ENCODE results near the gene SLC7A1.
A peak's percentile ranks its signal among the peaks of the same experiment; 100 is the strongest.

SLC7A1 gene

DNA sequence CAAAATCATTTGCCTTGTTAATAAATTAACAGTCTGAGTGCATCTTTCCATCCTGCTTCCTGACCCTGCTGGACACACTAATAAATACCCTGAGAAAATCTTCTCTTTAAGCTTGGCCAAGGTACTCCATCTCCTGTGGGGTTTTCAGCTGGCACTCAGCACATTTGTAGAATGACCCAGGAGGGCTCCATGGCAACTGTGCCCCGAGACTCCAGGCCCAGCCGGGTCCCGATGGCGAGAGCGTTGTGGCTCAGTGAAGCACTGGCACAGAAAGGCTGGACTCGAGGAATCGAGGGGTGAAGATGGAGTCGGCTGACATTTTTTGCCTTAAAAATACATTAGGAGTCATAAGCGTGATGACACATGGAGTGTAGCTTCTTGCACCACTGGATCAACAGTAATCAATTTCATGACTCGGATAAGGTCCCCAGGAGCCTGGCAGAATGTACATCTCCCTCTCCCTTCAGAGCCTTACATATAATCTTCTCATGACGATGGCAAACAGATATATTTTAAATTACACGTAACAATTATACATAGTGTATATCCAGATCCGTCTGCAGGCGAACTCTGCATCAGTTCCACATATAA is 85.4 kb downstream of the SLC7A1 start:
- DNase-seq (ENCODE audit: low spot score): no peak

DNA sequence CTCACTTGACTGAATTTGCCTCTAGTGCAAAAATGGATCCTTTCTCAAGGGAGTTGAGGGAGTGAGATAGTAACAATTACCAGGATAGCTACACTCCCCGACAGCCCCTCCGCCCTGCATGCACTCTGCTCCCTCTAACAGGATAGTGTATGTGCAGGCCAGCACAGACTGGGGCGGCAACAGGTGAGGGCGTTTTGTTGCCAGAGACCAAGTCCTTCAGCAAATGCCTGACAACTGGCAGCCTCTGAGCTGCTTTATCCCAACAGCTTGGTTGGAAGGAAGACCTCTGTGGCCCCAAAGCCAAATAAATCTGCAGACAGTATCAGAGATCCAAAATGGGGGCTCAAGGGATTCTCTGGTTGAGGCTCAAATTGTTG is 86.6 kb downstream of the SLC7A1 start:
- no peak for DNase-seq (ENCODE audit: low spot score)

DNA sequence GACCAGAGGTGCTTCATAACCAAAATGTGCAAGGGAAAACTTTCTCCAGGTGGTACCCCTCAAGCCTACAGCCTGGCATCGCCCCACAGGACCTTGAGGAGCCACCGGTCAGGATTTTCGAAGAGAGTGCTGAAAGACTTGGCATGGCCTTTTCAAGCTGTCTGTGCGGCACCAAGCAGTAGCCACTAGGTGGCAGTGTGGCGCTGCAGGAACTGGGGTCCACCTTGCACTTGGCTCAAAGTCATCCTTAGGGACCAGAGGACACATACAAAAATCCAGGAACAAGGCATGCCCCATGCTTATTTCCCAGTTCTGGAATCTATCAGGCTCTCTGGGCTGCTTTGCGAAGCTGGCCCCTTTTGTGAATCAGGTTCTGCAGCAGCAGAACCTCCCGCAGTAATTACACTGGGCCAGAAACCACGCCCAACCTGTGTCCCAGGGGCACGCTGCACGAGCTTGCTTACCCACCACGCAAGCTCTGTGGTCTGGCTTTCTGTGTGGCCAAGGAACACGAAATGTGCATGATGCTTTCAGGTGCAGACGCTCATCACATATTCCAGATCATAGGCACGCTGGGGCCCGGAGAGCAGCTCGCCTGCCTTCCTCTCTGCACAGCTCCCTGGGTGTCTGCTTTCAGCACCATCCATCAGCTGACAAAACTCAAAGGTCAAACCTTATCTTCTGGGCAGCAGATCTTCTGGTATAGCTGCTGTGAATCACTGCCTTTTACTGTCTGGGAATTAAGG is 87.2 kb downstream of the SLC7A1 start:
- peak; percentile 90 for DNase-seq (ENCODE audit: low spot score)

DNA sequence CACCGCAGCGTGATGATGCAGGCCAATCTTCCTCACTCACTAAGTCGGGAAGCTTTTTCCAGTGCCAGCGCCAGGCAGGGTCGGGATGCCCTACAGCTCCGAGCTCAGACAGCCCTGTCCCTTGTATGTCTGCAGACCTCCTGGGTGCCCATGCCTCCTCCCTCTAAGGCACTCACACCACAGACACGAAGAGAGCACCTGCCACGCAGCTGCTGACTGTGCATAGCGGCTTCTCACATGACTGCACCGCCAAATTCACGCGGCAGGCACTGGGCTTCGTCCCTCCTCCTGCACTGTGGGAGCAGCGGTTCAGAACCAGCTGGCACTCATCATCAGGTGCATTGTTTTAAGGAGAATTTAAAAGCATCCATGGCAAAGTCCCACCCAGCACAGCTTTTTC is 88.1 kb downstream of the SLC7A1 start:
- no peak for DNase-seq (ENCODE audit: low spot score)

DNA sequence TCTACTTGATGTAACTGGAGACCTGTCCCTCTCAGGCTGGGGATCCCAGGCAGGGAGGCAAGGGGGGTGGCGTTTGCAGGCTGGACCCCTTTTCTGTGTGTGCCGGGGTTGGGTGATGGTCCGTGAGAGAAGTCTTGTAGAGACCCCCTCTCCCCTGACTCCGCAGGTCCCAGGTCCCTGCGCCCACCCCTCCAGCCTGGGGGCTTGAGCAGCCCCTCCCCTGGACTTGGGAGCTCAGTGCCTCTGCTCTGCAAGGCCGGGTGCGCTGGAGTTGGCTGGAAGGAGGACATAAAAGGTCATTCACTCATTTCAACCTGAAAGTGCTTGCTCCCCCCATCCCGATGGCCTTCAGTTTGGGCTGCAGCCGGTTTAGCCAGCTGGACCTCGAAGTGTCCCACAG is 89.5 kb downstream of the SLC7A1 start:
- DNase-seq (ENCODE audit: low spot score): no peak

DNA sequence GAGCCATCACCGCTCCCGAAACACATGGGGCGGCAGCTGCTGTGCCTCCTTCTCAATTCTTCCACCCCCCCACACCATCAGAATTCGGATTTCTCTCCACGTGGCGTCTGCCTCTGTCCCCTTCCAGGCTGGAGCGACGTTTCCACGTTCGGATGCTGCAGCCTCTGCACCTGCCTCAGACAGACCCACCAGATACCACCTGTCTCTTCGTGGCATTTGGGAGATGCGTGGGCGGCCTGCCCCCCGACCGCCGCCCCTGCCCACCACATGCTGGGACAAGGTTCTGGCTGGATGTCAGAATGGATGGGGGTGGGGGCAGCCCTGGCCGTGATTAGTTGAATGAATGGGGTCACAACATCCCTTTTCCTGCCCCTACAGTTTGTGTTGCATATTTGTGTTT is 90.0 kb downstream of the SLC7A1 start:
- DNase-seq (ENCODE audit: low spot score): no peak

DNA sequence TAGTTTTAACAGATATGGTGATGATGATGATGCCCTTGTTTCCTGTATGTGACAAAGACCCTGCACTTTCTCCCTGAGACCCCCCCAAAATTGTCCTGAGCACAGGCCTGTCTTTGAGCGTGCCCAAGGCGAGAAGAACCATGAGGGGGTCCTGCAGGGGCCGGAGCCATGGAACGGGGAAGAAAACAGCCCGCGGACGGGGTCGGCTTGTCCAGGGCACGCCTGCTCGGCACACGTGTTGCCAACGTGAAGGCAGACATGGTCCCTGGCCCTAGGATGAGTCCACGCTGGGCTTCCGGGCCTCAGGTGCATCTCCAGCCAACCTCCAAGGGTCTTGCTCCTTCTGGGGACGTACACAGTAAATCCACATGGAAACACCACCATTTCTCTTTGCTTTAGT is 90.8 kb downstream of the SLC7A1 start:
- no peak for DNase-seq (ENCODE audit: low spot score)

DNA sequence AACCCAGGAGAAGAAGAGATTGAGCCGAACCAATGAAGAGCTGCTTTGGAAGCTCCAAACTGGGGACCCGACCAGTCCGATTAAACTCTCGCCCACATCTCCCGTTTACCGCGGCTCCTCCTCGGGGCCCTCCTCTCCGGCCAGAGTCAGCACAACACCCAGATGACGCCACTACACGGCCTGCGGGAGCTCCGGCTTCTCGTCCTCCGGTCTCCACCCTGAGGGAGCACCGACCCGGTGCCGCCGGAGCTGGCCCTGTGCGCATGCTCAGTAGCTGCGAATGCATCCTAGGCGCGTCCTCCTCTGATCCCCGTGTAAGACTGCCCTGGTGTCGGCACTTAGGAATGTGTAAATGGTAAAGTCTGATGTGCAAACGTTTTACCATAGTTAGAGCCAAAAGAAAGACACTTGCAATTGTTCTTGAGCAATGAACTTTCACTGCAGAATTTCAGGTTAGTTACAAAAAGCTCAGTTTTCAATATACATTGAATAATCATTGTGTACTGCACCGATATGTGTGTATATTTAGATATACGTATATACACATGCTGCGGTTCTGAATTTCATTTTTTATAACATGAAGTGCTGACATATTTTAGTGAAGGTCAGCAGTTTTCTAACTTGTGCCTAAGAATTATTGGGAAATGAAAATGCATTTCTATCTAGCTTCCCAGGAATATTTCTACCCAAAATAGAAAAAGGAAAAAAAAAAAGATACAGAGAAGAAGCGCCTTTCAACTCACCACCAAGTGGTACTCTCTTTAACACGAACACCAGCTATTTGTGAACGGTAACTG is 92.2 kb downstream of the SLC7A1 start:
- DNase-seq (ENCODE audit: low spot score): peak; percentile 67

DNA sequence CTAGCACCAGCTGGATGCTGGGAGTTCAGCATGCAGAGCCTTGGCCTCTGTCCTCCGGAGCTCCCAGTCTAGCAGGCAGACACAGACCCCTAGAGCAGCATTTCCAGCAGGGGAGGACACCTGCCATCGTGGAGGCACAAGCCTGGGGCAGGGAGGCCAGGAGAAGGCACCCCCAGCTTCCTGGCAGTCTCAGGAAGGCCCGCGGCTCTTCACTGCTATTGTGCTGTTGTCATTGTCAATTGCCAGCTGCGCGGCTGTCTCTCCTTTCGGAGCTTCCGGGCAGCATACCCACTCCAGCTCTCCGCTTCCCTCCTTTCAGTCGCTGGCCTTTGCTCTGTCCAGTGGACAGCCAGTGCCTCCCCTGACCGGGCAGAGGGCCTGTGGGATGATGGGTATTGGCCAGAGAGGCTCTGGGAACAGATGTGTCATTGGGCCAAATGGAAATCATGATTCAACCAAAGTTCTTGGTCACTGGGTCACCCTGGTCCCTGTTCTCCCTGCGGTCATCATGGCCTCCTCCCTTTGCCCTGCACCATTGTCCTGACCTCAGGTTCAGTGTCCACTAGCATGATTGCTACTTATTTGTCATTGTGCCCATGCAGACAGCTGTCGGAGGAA is 93.0 kb downstream of the SLC7A1 start:
- no peak for DNase-seq (ENCODE audit: low spot score)

DNA sequence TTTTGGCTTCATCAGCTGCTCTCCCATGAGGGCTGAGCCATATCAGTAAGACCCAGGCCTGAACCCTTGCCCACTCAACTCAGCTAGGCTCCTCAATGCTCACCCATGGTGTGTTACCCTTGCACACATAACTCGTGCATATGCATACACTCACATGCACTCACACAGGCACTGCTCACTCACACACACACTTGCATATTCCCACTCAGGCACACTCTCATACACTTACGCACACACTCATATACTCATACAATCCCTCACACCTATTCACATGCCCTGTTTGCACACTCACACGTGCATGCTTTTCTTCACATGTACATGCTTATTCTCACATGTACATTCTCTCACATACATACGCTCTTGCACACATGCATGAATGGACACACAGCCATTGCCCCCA is 93.8 kb downstream of the SLC7A1 start:
- DNase-seq (ENCODE audit: low spot score): no peak

DNA sequence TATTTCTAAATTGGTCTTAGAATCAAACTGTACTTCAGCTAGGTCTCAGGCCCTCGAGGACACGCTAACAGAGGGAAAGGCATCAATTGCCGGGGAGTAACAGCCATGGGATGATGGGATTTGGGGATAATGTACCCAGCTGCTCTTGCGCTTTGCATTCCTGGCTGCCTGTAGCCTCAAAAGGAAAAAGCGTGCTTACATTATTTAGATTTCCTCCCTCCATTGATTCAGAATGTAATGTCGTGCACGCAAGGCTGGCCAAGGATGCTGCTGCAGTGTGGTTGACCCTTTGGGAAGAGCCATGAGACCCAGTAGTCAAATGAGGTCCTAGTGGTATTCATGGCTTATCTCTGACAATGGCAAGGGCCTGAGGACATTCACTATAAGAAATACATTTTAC is 95.1 kb downstream of the SLC7A1 start:
- DNase-seq (ENCODE audit: low spot score): no peak

DNA sequence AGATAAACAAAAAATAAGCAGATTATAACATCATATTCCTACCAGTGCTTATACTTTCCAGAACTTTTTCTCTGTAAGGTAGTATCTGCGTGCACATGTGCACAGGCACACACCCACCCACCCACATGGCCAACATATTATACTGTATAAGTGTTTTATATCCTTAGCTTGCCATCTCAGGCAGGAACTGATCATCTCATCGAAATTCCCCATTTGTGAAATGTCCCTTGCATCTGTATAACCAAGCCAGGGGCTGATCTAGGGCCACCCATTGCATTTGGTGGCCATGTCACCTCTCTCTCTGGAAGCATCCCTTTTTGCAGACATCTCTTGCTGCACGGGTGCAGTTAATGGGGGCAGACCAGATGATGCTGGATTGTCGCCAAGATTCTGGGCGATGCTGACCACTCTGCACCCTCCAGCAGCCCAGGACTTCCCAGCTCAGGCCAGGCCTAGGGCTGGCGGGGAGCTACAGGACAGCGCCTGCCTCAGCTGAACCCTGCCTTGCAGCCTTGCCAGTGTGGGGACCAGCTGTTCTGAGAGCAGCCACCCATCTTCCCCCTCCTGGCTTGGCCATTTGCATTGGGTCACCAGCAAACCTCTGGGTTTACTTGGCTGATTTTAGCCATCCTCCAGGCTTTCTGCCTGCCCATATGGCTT is 95.9 kb downstream of the SLC7A1 start:
- no peak for DNase-seq (ENCODE audit: low spot score)

DNA sequence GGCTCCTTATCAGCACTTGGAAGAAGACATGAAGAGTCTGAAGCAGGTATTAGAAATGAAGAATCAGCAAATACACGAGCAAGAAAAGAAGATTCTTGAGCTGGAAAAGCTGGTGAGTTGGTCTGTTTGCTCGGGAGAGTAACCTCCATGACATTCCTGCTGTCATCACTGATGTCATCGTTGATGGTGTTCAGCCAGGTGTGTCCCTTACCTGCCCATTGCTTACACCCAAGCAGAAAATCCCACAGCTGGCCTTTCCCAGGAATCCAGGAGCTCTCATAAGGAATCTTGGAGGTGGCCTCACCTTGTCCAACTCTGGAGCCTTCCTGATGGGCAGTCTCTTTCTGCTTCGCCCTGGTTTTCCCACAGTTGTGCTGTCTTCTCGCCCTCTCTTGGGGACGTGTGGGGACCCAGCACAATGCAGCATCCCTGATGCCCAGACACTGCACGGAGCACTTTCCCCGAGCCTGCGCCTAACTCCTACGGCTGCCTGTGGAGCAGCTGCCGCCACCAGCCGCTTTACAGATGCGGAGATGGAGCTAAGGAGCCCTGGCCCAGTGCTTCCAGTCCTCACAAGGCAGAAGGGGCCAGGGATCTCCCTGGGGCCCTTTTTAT is 97.0 kb downstream of the SLC7A1 start:
- DNase-seq (ENCODE audit: low spot score): no peak

DNA sequence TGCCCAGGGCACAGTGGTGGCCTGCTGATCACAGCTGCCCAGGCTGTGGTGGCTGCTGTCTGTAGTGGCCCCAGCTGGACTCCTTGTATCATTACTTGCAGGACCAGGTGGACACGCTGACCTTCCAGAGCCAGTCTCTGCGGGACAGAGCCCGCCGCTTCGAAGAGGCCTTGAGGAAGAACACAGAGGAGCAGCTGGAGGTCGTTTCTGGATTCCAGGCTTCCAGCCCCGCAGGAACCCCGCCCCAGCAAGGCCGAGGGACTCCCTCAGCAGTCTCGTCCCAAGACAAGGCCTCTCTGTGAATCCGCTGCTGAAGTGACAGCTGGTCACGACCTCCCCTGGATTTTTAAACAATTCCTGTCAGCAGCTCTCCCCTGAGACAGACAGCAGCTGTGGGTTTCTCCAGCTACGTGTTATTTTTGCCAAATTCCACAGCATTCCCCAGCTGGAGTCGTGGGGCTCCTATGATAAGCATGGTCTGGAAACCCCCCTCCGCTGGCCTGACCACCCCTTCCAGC is 98.3 kb downstream of the SLC7A1 start:
- DNase-seq (ENCODE audit: low spot score): peak; percentile 40

DNA sequence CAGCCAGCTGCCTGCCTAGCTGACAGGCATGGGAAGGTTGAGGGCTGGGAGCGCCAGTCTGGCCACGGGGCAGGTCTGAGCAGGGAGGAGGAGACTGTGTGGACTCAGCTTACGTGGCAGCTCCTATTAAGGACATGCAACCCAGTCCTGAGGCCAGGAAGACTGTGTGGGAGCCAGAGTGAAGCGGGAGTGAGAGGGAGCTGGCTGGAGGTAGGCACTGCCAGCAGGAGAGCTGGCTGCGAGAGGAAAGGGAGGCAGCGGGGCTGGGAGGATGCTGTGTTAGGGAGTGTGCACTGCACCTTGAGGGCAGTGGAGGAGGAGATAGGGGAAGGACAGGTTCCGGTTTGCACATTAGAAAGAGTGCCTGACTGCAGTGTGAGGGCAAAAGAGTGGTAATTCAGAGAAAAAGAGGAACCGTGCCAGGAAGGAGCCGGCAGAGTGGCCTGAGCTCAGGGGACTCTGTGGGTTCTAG is 99.2 kb downstream of the SLC7A1 start:
- DNase-seq (ENCODE audit: low spot score): no peak

DNA sequence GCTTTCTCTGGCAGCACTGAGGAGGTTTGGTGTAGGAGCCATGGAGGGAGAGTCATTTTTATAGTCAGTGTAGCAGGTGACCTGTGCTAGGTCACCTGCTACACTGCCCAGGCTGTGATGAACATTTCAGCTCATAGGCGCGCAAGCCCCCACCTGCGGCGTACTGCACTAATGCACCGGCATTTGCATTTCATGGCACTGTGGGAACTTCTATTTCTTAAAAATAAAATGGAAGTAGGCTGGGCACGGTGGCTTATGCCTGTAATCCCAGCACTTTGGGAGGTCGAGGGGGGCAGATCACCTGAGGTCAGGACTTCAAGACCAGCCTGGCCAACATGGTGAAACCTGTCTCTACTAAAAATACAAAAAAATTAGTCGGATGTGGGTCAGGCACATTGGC is 101.0 kb downstream of the SLC7A1 start:
- no peak for DNase-seq (ENCODE audit: low spot score)

DNA sequence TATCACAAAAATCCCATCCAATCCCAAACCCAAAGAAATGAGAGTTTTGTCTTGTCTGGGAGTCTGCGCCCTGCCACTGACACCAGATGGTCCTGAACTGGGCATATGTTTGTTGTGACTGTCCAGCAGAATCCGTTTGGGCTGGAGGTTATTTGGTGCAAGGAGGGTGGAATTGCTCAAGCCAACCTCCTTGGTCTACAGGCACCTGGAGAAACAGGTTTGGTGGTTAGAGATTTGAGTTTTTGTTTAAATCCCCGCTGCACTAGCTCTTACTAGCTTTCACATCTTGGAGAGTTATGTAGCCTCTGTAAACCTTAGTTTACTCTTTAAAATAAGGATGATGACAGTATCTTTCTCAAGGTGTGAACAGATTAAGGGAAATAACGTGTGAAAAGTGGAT is 101.7 kb downstream of the SLC7A1 start:
- no peak for DNase-seq (ENCODE audit: low spot score)

DNA sequence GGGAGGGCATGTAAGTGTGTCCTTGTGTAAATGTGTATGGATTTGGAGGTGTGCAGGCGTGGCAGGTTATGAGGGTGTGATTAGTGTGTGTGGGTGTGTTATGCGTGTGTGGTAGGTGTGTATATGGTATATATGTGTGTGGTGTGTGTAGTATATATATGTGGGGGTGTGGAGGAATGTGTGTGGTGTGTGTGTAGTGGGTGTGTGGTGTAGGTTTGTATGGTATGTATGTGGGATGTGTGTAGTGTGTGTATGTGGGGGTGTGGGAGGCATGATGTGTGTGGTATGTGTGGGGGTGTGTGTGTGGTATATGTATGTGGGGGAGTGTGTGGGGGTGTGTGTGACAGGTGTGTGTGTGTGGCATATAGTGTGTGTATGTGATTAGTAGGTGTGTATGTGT is 104.2 kb downstream of the SLC7A1 start:
- DNase-seq (ENCODE audit: low spot score): no peak

DNA sequence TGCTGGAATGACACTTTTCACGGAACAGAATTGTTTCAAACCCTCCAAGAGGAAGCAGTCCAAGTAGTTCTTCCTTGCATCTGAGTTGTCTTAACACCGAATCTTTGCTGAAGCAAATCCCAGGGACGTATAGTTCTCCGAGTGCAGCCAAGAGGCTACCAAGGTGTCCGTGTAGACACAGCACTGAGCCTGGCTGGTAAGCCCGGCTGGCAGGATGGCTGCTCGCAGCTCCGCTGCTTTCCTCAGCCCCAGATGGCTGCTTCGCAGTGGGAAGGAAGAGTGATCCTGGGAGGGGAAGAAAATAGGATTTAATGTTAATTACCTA is 105.0 kb downstream of the SLC7A1 start:
- no peak for DNase-seq (ENCODE audit: low spot score)

DNA sequence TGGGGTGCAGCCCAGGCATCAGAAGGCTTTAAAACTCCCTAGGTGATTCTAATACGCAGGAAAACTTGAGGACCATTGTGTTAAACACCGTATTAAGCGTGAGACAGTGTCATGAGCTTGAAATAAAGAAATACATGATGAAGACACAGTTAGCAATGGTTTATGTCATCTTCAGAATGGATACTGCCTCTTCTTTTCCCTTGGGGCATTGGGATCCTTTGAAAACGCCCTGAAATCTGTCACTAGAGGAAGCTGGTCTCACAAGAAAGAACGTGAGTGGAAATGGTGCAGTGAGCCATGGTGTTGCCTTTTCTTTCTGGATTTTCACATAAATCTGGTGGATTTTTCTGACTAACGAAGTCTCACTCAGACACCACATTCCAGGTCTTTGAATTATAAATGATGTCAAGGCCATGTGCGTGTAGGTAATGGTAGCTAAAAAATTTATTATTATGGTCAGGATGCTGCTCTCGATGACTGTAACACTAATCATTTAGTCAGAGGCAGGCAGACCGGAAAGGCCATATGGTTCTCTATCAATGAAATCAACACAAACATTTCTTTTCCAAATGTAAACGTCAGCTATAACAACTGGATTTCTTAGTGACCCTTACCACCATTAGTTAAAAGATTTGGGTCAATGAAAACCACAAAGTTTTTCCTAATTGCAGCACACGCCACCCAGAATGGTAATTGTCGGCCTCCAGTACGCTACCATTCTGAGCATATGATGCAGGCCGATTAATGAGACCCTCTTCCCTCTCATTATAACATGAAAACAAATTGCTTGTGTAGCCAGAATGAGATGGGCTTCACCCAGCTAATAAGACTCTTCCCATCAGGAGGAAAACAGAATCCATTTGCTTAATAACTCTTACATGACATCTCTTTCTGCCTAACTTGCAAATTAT is 105.6 kb downstream of the SLC7A1 start:
- no peak for DNase-seq (ENCODE audit: low spot score)

Data from GM03348 (cell line).